ENCODE data around the gene TLE4. TPM values are rescaled to one million over a fixed set of nuclear protein-coding genes. Genes with fewer than 3 reads are reported as not detected.
A peak's percentile ranks its signal among the peaks of the same experiment; 100 is the strongest.

The TLE4 gene
- total and polyA plus RNA-seq, 7 experiments from 2014 or later = 21.0 to 196 (median 102) TPM

DNA sequence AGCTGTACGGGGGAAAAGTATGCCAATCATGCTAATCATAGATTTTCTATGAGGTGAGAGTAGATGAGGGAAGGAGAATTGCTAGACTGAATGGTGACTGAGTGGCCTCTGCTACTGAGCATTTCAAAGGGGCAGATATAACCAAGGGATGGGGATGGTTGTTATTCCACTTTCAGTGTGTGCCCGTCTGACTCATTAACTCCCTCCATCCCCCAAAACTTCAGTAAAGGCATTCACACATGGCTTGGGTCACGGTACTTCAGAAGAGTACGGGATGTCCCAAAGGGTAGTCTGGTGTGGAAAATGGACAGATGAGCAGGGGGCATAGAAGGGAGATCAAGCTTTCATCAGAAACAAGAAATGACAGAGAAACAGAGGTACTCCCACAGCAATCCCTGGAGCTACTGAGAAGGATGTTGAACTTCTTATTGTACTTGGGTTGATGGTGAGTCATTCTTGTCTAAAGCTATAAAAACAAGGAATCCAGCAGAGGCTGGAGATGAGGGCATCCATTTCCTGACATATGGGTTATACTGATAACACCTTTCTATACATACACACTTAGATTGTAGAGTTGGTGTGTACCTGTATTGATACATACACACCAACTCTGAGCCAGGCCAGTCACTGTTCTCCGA, 8.9 kb upstream of the TLE4 start:
- CTCF ChIA-PET = no interaction called here
- H3K9me3 ChIP-seq (ENCODE audit: control insufficient read depth in 2 of 3, low read length in 3 of 3) = no peaks in the 10 kb centered on the region
- H3K4me1 Mint-ChIP-seq = peaks cover 0 to 17% (median 0%) of the 10 kb centered on the region in 7 donors
- ATAC-seq (no peak), DNase-seq (no peak)
- POLR2A ChIA-PET = interaction anchor here (0.6 to 1.4 kb wide), 3 partner anchors 8 to 138 kb away, joined by 3 to 4 read pairs (median 3); partner anchors contain the start of gene TLE4
- H3K27me3 ChIP-seq (ENCODE audit: control insufficient read depth in 2 of 2, insufficient read depth in 2 of 2, low read length in 2 of 2) = no peaks in the 10 kb centered on the region
- intact Hi-C loops (cut with micrococcal nuclease) = no loop called here
- H3K27ac Mint-ChIP-seq = no peak overlapping the region
- H3K4me1 ChIP-seq (ENCODE audit: control insufficient read depth in 2 of 2, insufficient read depth in 2 of 2, low read length in 2 of 2) = no peaks in the 10 kb centered on the region
- H3K36me3 ChIP-seq (ENCODE audit: control insufficient read depth in 2 of 3, insufficient read depth in 3 of 3, low read length in 3 of 3) = no peaks in the 10 kb centered on the region
- no peak overlapping the region for H3K27ac ChIP-seq (ENCODE audit: low read depth, low read length)
- H3K36me3 Mint-ChIP-seq = no peaks in the 10 kb centered on the region
- no peaks in the 10 kb centered on the region for H3K9me3 Mint-ChIP-seq
- H3K4me3 ChIP-seq (ENCODE audit: low read length) = no peak overlapping the region
- peaks cover 4 to 28% (median 10%) of the 10 kb centered on the region in 5 donors for H3K27me3 Mint-ChIP-seq
- no peak overlapping the region for H3K4me3 Mint-ChIP-seq

DNA sequence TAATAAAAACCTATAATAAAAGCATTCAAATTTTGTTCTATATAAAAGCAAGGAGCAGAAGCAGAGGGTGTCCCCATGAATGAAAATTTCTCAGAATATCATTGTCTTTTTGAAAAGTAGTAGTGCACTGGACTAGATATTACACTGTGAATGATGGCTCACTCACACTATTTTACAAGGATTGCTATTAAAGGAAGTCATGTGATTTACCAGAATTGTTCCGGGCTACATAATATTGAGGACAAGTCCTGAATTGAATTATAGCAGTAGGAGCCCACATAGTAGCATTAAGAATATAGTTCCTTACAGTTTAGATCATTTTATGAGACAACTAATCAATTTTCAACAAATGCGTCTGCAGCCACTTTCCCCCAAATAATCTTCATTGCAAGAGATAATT, 7.7 kb upstream of the TLE4 start:
- POLR2A ChIA-PET = no interaction called here

DNA sequence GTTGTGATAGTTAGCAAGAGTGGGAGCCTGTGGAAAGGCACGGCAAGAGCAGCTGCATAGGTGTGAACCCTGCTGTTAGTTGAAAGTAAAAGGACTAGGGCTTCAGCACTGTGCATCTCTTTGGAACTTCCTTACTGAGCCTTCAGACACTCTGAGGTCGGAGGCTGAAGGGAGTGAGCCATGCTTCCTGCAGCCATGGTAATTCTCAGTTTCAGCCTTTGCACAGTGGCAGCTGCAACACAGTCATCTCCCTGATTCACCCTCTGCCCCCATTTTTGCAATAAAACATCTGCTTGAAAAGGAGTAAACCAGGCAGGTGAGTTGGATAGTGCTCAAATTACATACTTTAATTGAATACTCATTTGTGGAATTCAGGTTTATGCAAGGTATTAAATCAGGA, 6.5 kb upstream of the TLE4 start:
- Mint-ChIP-seq H3K4me1 (peaks cover 0 to 22% (median 6%) of the 10 kb centered on the region in 7 donors), H3K27ac (no peak overlapping the region), H3K9me3 (no peaks in the 10 kb centered on the region), H3K36me3 (no peaks in the 10 kb centered on the region), H3K4me3 (no peak overlapping the region), H3K27me3 (peaks cover 4 to 38% (median 11%) of the 10 kb centered on the region in 5 donors)
- Histone ChIP-seq H3K4me1 (ENCODE audit: control insufficient read depth in 2 of 2, insufficient read depth in 2 of 2, low read length in 2 of 2) (no peaks in the 10 kb centered on the region), H3K9me3 (ENCODE audit: control insufficient read depth in 2 of 3, low read length in 3 of 3) (no peaks in the 10 kb centered on the region), H3K27ac (ENCODE audit: low read depth, low read length) (no peak overlapping the region), H3K4me3 (ENCODE audit: low read length) (no peak overlapping the region), H3K27me3 (ENCODE audit: control insufficient read depth in 2 of 2, insufficient read depth in 2 of 2, low read length in 2 of 2) (no peaks in the 10 kb centered on the region), H3K36me3 (ENCODE audit: control insufficient read depth in 2 of 3, insufficient read depth in 3 of 3, low read length in 3 of 3) (no peaks in the 10 kb centered on the region)
- CTCF ChIA-PET = no interaction called here
- DNase-seq = no peak
- POLR2A ChIA-PET = interaction anchor here (1.2 kb wide), 1 partner anchor 10 kb away, joined by 3 read pairs; no protein-coding TSS in a partner anchor
- no peak for ATAC-seq
- intact Hi-C loops (cut with micrococcal nuclease) = loop anchor here in 1 of 2 donors (5.0 kb wide), 1 partner anchor 743 kb away; no protein-coding TSS in a partner anchor

More for the DNA sequence above, 7.7 kb upstream of the TLE4 start:
- Histone ChIP-seq H3K4me3 (ENCODE audit: low read length) (no peak overlapping the region), H3K36me3 (ENCODE audit: control insufficient read depth in 2 of 3, insufficient read depth in 3 of 3, low read length in 3 of 3) (no peaks in the 10 kb centered on the region), H3K9me3 (ENCODE audit: control insufficient read depth in 2 of 3, low read length in 3 of 3) (no peaks in the 10 kb centered on the region), H3K4me1 (ENCODE audit: control insufficient read depth in 2 of 2, insufficient read depth in 2 of 2, low read length in 2 of 2) (no peaks in the 10 kb centered on the region), H3K27ac (ENCODE audit: low read depth, low read length) (no peak overlapping the region), H3K27me3 (ENCODE audit: control insufficient read depth in 2 of 2, insufficient read depth in 2 of 2, low read length in 2 of 2) (no peaks in the 10 kb centered on the region)
- H3K4me1 Mint-ChIP-seq = peaks cover 0 to 17% (median 0%) of the 10 kb centered on the region in 7 donors
- no peak overlapping the region for H3K4me3 Mint-ChIP-seq
- H3K9me3 Mint-ChIP-seq = no peaks in the 10 kb centered on the region
- no peak for DNase-seq
- no peak for ATAC-seq
- H3K27me3 Mint-ChIP-seq = peaks cover 4 to 33% (median 10%) of the 10 kb centered on the region in 5 donors
- CTCF ChIA-PET = no interaction called here
- H3K36me3 Mint-ChIP-seq = no peaks in the 10 kb centered on the region
- no peak overlapping the region for H3K27ac Mint-ChIP-seq
- intact Hi-C loops (cut with micrococcal nuclease) = no loop called here

DNA sequence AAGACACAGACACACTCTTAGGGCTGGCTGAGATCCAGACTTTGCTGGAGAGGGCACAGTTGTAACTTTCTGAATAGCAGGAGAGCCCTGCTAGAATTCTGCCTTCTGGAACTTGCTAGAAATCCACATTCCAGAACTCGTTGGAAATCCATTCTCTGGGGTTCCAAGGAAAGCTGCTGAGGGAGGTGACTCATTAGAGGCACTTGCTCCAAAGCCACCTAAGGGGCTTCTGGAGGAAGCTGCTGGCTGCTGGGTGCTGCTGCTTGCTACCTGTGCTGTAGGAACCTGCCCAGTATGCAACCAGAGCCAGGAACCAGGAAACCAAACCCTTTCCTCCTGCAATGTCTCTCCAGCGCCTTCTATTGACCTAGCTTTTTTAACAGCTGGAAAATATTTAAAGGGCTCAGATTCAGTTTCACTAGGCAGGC, 4.1 kb upstream of the TLE4 start:
- peaks cover 0 to 2% (median 0%) of the 10 kb centered on the region in 3 experiments for H3K36me3 ChIP-seq (ENCODE audit: control insufficient read depth in 2 of 3, insufficient read depth in 3 of 3, low read length in 3 of 3)
- Mint-ChIP-seq H3K27me3 (peaks cover 4 to 38% (median 14%) of the 10 kb centered on the region in 5 donors), H3K9me3 (no peaks in the 10 kb centered on the region), H3K4me1 (peaks cover 0 to 25% (median 8%) of the 10 kb centered on the region in 7 donors), H3K36me3 (no peaks in the 10 kb centered on the region), H3K4me3 (no peak overlapping the region), H3K27ac (no peak overlapping the region)
- no peak overlapping the region for H3K27ac ChIP-seq (ENCODE audit: low read depth, low read length)
- CTCF ChIA-PET = interaction anchor here (1.1 kb wide), 1 partner anchor 62 kb away, joined by 3 read pairs; no protein-coding TSS in a partner anchor
- no peaks in the 10 kb centered on the region for H3K4me1 ChIP-seq (ENCODE audit: control insufficient read depth in 2 of 2, insufficient read depth in 2 of 2, low read length in 2 of 2)
- intact Hi-C loops (cut with micrococcal nuclease) = loop anchor here in 1 of 2 donors (5.0 kb wide), 1 partner anchor 745 kb away; no protein-coding TSS in a partner anchor
- POLR2A ChIA-PET = interaction anchor here (1.3 to 1.7 kb wide), 2 partner anchors 9 to 11 kb away, joined by 4 to 5 read pairs; no protein-coding TSS in a partner anchor
- no peak overlapping the region for H3K4me3 ChIP-seq (ENCODE audit: low read length)
- DNase-seq (no peak), ATAC-seq (no peak)
- no peaks in the 10 kb centered on the region for H3K9me3 ChIP-seq (ENCODE audit: control insufficient read depth in 2 of 3, low read length in 3 of 3)
- no peaks in the 10 kb centered on the region for H3K27me3 ChIP-seq (ENCODE audit: control insufficient read depth in 2 of 2, insufficient read depth in 2 of 2, low read length in 2 of 2)

DNA sequence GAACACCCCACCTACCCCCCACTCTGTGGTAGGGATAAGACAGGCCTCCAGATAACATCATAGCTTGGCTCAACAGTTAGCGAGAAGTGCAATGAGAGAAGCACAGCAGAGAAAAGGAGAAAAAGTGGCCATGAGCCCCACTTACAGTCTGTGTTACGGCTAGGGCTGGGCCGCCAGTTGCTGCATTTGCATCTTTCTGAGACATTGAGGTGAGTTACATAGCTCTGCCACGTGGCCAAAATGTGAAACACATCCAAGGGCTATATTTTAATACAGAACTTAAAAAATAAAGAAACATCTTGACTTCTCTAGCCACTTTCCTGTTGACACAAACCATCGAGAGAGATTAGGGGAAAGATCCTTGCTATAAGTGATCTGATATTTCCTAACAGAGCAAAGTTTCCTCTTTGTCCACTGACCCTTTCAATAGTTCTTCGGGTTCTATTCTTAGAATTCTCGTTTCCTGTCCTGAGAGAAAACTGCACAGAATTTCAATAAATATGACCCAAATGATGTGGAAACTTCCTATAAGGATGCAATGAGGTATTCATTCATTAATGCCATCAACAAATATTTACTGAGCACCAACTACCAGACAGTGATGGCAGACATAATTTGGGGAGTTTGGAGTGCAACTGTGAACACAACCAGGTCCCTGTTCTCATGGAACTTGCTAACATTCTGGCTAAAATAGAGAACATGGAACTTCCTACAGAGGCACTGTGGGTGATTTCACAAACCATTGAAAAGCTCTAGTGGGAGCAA, 3.2 kb upstream of the TLE4 start:
- Mint-ChIP-seq H3K9me3 (peaks cover 0 to 1% (median 0%) of the 10 kb centered on the region in 11 donors), H3K4me1 (peaks cover under 1 to 26% (median 8%) of the 10 kb centered on the region in 7 donors), H3K4me3 (peak overlapping the region in 2 of 10 donors; percentile 4 to 10), H3K36me3 (peaks cover 0 to 1% (median 0%) of the 10 kb centered on the region in 5 donors), H3K27me3 (peaks cover 0 to 38% (median 11%) of the 10 kb centered on the region in 5 donors), H3K27ac (no peak overlapping the region)
- no peak for DNase-seq
- Histone ChIP-seq H3K27ac (ENCODE audit: low read depth, low read length) (no peak overlapping the region), H3K4me3 (ENCODE audit: low read length) (no peak overlapping the region), H3K36me3 (ENCODE audit: control insufficient read depth in 2 of 3, insufficient read depth in 3 of 3, low read length in 3 of 3) (peaks cover 0 to 9% (median 0%) of the 10 kb centered on the region in 3 experiments), H3K4me1 (ENCODE audit: control insufficient read depth in 2 of 2, insufficient read depth in 2 of 2, low read length in 2 of 2) (peaks cover 0 to under 1% of the 10 kb centered on the region in 2 donors), H3K9me3 (ENCODE audit: control insufficient read depth in 2 of 3, low read length in 3 of 3) (no peaks in the 10 kb centered on the region), H3K27me3 (ENCODE audit: control insufficient read depth in 2 of 2, insufficient read depth in 2 of 2, low read length in 2 of 2) (no peaks in the 10 kb centered on the region)
- ChIA-PET POLR2A (interaction anchor here (1.3 to 1.7 kb wide), 2 partner anchors 10 to 12 kb away, joined by 4 to 5 read pairs; no protein-coding TSS in a partner anchor), CTCF (interaction anchor here (1.1 kb wide), 1 partner anchor 61 kb away, joined by 3 read pairs; no protein-coding TSS in a partner anchor)
- intact Hi-C loops (cut with micrococcal nuclease) = loop anchor here in 1 of 2 donors (5.0 kb wide), 1 partner anchor 746 kb away; no protein-coding TSS in a partner anchor
- no peak for ATAC-seq

DNA sequence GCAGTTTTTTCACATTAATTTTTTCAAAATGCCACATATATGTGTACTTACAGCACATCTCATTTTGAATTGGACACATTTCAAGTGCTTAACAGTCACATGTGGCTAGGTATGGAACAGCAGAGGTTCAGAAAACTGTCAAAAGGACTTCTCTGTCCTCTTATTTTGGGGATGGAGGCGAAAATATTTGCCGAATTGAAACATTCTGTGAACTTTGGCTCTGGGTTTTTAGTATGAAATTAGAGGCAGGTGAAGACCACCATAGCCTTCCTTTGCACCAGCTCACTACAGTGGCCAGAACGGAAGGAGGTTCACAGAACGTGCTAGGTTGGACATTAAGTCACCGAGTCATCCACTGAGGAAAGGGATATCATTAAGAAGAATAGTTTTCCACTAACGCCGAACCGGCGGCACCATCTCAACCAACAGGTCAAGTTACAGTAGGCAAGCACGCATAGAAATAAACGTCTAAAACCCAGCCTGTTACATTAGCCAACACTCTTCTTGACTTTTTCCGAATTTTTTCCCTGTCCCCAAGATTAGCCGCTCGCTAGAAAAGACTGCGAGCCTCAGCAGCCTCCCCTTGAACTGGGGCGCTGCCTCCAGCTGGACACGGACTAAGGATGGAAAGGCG, 1.8 kb upstream of the TLE4 start:
- Histone ChIP-seq H3K36me3 (ENCODE audit: control insufficient read depth in 2 of 3, insufficient read depth in 3 of 3, low read length in 3 of 3) (peaks cover 0 to 9% (median 0%) of the 10 kb centered on the region in 3 experiments), H3K4me3 (ENCODE audit: low read length) (peak overlapping the region; percentile 95), H3K9me3 (ENCODE audit: control insufficient read depth in 2 of 3, low read length in 3 of 3) (no peaks in the 10 kb centered on the region), H3K27me3 (ENCODE audit: control insufficient read depth in 2 of 2, insufficient read depth in 2 of 2, low read length in 2 of 2) (no peaks in the 10 kb centered on the region), H3K4me1 (ENCODE audit: control insufficient read depth in 2 of 2, insufficient read depth in 2 of 2, low read length in 2 of 2) (peaks cover 9 to 14% of the 10 kb centered on the region in 2 donors), H3K27ac (ENCODE audit: low read depth, low read length) (no peak overlapping the region)
- CTCF ChIA-PET = interaction anchor here (0.6 to 1.0 kb wide), 3 partner anchors 99 to 598 kb away, joined by 3 read pairs; no protein-coding TSS in a partner anchor
- Mint-ChIP-seq H3K27ac (peak overlapping the region in 6 of 9 donors; percentile 16 to 79 (median 44)), H3K4me3 (peak overlapping the region in 2 of 10 donors; percentile 76 to 86), H3K36me3 (peaks cover 0 to 7% (median 0%) of the 10 kb centered on the region in 5 donors), H3K27me3 (peaks cover 0 to 44% (median 11%) of the 10 kb centered on the region in 5 donors), H3K9me3 (peaks cover 0 to 4% (median 0%) of the 10 kb centered on the region in 11 donors), H3K4me1 (peaks cover 15 to 35% (median 20%) of the 10 kb centered on the region in 7 donors)
- no peak for ATAC-seq
- intact Hi-C loops (cut with micrococcal nuclease) = loop anchor here (2.0 to 10.0 kb wide), 11 partner anchors 55 to 1538 kb away; partner anchors contain the start of genes GNAQ (in 1 of the 2) and PSAT1 (in 1 of the 2)
- POLR2A ChIA-PET = no interaction called here
- no peak for DNase-seq

All from naive thymus-derived CD4-positive, alpha-beta T cell (primary cell).